HG02884 (cell line): Measurements from ENCODE around the gene STKLD1.
A peak's percentile ranks its signal among the peaks of the same experiment; 100 is the strongest.
"Not testable (repeated sequence)": the region's sequence is repeated elsewhere in the genome, so short reads cannot be mapped to it uniquely, and the experiment has no call there.

Experiments
- ATAC-seq: cut with Tn5 transposase; IDR thresholded peaks from one replicate; pipeline ENCODE4 v1.9.1; 2021; ENCODE audit warnings: mild to moderate bottlenecking, moderate library complexity; ENCODE audit not compliant: unreplicated experiment

The STKLD1 gene

GRCh38 chr9:133360400-133361393 is 15.5 kb upstream of the STKLD1 start:
- ATAC-seq = no peak

DNA sequence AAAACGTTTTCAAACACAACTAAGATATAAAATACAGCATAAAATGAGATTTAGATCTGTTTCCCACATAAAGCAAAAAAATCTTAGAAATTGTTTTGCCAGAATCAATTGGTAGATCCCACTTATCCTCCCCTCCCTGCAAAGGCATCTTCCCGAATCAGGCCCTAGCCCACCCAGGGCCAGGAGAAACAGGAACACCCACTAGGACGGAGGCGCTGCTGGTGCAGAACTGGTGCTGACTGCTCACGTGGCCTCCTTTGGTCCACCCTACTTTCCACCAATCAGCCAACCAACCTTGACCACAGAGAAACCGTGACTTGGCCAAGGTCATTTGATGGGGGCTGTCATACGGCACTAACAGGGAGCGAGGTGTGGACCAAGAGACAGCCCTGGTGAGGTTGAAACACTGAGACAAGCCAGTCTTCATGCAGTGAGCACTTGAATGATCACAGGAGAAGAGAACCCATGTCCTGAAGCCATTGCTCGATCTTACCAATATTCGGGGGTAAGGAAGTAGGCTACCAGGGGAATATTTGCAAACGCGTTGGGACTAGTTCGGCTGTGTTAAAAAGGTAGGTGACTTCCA is 14.6 kb upstream of the STKLD1 start:
- ATAC-seq = no peak

GRCh38 chr9:133362359-133363044 is 13.7 kb upstream of the STKLD1 start:
- no peak for ATAC-seq

DNA sequence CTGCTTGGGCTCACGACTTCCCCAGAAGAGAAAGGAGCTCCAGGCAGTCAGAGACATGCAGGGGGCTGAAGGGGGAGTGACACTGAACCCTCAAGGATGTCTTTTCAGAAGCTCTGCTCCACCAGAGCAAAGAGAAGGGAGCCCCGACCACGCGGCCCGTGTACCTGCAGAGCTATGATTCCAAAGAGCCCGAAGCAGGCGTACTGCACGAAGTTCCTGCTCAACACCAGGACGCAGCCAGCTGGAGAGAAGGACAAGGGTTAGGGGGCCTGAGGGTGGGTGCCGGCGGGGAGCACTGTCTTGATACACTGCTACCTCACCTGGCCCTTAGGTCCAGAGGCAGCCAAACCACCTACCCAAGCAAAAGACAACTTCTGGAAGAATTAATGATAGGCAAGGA is 9.7 kb upstream of the STKLD1 start:
- no peak for ATAC-seq

DNA sequence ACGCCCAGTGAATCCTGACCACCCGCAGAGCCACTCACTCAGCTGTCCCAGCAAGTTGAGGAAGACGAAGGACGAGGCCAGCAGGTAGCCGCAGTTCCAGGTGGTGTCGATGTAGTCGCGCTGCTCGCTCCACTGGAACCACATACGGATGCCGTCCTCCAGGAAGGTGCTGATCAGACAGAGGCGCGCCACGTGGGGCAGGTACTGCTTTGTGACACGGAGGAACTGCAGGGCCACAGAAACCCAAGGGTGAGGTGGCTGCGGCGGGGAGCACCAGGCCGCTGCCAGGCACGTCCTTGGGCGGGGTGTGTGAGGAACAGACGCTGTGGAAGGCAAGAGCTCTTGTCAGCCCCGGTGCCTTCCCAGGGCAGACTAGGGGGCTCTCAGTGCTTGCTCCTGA is 8.9 kb upstream of the STKLD1 start:
- ATAC-seq = no peak

DNA sequence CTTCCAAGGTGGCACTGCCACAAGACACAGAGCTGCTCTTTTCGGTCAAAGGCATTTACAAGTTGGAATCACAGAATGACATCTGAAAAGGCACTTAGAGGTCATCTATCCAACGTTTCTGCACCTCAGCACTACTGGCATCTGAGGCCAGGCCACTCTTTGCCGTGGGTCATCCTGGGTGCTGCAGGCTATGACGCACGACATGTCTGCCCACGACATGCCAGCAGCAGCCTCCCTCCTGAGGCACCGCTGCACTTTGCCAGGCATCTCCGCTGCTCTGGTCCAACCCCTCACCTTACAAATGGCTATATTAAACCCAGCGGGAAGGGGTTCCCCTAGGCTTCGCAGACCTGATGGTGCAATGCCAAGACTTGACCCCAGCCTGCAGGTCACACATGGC is 8.4 kb upstream of the STKLD1 start:
- no peak for ATAC-seq

- no peak for ATAC-seq
Observed at GRCh38 chr9:133368249-133368881, 7.8 kb upstream of the STKLD1 start.

DNA sequence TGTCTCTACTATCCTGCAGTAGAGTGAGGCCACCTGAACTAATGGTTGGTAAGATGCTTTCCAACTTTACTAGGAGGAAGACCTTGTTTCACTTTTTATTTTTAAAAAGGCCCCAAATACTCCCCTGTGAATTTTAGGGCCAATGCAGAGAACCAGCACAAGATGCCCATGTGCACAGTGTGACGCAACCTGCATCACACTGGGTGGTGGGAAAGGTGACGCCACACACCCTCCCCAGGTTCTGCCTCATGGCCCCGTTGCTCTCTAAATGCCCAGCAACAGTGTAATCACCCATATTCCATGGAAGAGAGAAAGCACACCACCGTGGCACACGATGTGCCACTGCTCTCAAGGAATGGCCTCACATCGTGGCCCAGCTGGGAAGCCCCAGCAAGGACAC is 6.7 kb upstream of the STKLD1 start:
- ATAC-seq = no peak

DNA sequence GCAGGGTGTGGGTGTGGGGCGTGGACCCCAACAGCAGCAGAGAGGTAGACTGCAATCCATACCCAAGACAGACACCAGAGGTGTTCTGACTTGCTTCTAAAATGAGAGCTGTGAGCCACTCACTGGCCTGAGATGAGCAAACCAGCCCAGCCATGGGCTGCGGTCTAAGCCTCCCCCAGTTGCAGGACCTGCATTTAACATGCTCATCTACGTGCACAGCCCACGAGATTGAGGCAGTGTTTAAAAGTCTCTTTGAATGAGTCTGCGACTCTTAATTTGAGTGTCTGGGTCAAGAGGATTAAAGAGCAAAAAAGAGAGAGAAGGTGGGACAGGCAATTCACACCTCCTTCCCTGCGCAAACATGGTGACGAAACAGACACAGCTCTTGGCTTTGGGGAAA is 6.2 kb upstream of the STKLD1 start:
- no peak for ATAC-seq

DNA sequence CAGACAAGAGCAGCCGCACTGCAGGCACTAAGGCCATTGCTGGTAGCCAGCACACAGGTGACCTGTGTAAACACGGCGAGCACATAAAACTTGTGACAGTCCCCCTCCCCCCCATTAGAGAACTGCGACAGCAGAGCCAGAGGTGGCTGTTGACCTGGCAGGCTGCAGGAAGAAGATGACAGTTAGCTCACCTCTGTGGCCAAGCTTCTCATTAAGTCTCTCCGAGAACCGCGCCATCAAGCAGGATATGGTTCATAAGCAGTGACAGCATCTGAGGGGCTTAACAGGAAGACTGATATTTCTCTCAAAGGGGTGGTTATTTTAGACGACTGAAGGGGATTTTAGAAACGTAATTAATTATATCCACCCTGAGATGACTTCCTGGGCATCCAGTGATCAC is 5.5 kb upstream of the STKLD1 start:
- ATAC-seq = no peak

GRCh38 chr9:133371261-133371711 is 4.9 kb upstream of the STKLD1 start:
- no peak for ATAC-seq

DNA sequence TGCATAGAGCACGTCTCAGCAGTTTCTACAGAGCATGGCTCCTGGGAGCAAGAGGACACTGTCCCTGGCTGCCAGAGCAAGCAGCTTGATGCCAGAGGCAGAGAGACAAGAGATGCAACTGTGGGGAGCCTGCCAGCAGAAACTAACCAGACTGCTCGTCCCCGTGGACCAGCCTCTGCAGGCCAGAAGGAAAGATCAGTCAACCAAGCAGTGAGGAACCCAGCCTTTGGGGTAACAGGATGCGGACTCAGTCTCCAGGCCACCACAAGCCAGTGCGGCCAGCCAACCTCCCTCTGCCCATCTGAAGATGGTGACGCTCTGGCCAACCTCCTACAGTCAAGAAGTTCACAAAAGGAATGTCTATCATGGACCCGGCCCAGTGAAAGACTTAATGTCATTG is 4.0 kb upstream of the STKLD1 start:
- ATAC-seq = no peak

DNA sequence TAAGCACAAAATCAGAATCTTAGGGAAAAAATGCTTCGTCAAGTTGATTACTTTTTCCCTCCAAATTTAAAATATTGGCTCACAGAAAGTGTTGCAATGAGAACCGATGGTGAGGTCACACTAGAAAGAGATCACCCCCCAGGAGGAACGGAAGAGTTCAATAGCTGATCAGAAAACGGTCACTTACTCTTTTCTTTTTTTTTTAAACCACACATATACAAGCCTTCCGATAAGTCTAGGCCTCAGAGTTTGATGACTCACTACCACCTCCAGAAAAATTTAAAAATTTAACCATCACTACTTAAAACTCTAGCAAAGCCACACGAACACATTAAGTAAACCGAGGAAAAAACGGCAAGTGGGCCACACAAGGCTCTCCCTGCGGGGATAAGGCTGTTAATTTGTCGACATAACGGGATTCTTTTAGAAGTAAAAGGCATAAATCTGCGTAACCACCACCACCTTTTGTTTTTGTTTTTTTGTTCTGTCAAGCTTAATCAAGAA is 1.5 kb upstream of the STKLD1 start:
- ATAC-seq = no peak

- peak; percentile 9 for ATAC-seq
Observed at GRCh38 chr9:133375116-133375723, 946 bp upstream of the STKLD1 start.

GRCh38 chr9:133377280-133377679 is 1.1 kb downstream of the STKLD1 start:
- not testable (repeated sequence) for ATAC-seq

DNA sequence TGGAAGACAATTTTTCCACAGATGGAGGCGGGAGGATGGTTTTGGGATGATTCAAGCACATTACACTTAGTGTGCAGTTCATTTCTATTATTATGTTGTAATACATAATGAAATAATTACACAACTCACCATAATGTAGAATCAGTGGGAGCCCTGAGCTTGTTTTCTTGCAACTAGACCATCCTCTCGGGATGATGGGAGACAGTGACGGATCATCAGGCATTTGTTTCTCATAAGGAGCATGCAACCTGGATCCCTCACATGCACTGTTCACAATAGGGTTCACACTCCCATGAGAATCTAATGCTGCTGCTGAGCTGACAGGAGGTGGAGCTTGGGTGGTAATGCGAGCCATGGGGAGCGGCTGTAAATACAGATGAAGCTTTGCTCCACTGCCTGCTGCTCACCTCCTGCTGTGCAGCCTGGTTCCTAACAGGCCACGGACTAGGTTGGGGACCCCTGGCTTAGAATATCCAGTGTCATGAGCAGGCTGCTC is 1.6 kb downstream of the STKLD1 start:
- ATAC-seq = no peak

DNA sequence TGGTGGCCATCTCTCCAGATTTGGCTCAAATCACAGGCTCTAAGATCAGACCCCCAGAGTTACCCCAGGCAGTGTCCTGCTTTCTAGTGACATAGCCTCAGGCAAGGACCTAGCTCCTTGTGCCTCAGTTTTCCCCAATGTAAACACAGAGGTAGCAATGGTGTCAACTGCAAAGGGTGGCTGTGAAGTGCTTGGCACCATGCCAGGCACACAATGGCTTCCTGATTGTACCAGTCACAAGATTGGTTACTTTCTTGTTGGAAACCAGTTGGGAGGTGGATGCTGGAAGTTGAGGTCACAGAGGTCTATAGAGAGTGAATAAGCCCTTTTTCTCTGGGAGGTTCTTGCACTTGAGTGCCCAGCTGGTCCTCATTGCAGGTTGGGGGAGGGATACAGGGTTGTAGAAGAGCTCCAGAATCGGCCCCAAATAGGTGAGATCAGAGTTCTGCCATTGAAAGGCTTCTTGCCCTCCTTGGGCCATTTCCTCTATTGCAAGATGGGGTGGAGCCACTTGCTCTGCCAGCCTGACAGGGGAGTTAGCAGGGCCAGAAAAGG is 2.3 kb downstream of the STKLD1 start:
- ATAC-seq = no peak

DNA sequence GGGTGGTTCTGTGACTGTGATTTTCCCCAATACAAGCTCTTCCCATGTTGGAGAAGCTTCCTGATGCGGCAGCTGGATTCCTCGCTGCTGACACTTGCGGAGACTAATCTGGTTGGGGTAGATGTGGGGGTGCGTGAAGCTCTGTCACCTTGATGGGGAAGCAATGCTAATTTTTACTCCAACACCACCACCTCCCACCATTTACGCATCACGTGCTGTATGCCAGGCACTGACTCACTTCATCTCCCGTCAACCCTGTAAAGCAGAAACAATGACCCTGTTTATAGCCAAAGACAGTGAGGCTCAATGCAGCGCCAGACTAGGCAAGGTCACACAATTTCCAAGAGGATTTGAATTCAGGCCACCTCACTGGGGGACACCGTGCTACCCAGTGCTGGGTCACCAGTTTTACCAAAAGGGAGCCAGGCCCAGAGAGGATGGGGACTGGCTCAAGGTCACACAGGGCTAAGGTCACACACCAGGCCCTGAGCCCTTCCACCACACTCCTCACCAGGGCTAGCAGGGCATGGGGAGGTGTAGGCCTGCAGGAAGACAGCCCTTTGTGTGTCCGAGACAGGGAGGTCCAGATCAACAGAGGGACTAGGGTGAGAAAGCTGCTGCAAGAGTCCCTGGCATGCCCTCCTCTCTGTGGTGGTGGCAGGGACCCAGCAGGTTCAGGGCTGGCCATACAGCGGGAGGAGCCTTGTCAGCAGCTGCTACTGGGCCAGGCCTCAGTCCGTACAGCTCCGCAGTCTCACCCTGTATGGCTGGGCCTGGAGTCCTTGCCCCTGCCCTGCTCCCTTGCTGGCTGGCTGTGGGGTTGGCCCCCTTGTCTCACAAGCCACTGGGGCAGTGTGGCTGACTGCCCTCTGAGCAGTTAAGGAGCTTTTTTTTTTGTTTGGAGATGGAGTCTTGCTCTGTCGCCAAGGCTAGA is 3.3 kb downstream of the STKLD1 start:
- no peak for ATAC-seq

DNA sequence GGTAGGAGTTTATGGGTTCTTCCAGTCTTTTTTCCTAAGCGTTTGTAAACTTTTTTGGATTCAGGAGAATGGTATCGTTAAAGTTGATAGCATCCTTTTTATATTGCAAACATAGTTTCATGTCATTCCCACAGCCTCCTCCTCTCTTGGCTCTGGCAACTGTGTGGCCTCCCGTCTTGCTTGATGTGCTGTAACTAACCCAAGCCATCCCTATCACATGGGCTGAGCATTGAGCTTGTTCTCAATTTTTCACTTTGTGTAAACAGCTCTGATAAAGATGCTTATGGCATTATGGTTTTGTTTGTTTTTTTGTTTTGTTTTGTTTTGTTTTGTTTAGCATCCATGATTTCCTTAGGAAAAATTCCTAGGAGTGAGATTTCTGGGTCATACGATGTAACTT is 4.6 kb downstream of the STKLD1 start:
- ATAC-seq = no peak
